GM23338 (cell line): ENCODE data around the gene KCTD2. TPM values are rescaled to one million over a fixed set of nuclear protein-coding genes. Genes with fewer than 3 reads are reported as not detected.

Source experiments
- ATAC-seq: fragments of 200-7000 bp; cut with Tn5 transposase; 3 replicates; pipeline ENCODE4 v1.9.1; 2020
- DNase-seq: peaks from one replicate; pipeline ENCODE4 v3.0.0-alpha.2; 2015; ENCODE audit warnings: low spot score
- H2AFZ ChIP-seq: fragments of 200-600 bp; sonication (generic); 2 replicates; pipeline ENCODE4 v1.8.0; 2016; ENCODE audit warnings: antibody characterized with exemption, mild to moderate bottlenecking, moderate library complexity
- H3F3A ChIP-seq: fragments of 200-600 bp; sonication (generic); replicated peaks from 2 replicates; pipeline ENCODE4 v1.8.0; 2017; ENCODE audit warnings: antibody characterized with exemption, mixed run types, low read depth
- H3K27ac ChIP-seq: fragments of 200-600 bp; sonication (generic); 2 replicates; pipeline ENCODE4 v1.6.1; 2016; ENCODE audit warnings: low read depth
- H3K27me3 ChIP-seq: fragments of 200-600 bp; sonication (generic); 2 replicates; pipeline ENCODE4 v1.8.0; 2016; ENCODE audit warnings: mild to moderate bottlenecking, mixed run types, moderate library complexity; ENCODE audit not compliant: insufficient read depth
- H3K36me3 ChIP-seq: fragments of 200-600 bp; sonication (generic); 2 replicates; pipeline ENCODE4 v1.8.0; 2016; ENCODE audit warnings: mild to moderate bottlenecking; ENCODE audit not compliant: insufficient read depth
- H3K4me1 ChIP-seq: fragments of 200-600 bp; sonication (generic); 2 replicates; pipeline ENCODE4 v1.8.0; 2016; ENCODE audit warnings: mild to moderate bottlenecking, moderate library complexity; ENCODE audit not compliant: insufficient read depth
- H3K4me2 ChIP-seq: fragments of 200-600 bp; sonication (generic); 2 replicates; pipeline ENCODE4 v1.7.1; 2017; ENCODE audit warnings: mixed run types
- H3K4me3 ChIP-seq: fragments of 200-600 bp; sonication (generic); 2 replicates; pipeline ENCODE4 v1.6.1; 2016; ENCODE audit warnings: mixed run types
- H3K79me2 ChIP-seq: fragments of 200-600 bp; sonication (generic); replicated peaks from 2 replicates; pipeline ENCODE4 v1.8.0; 2017; ENCODE audit warnings: mild to moderate bottlenecking; ENCODE audit not compliant: insufficient read depth
- H3K9me2 ChIP-seq: fragments of 200-600 bp; sonication (generic); 2 replicates; pipeline ENCODE4 v1.8.0; 2017; ENCODE audit not compliant: insufficient read depth
- H4K20me1 ChIP-seq: fragments of 200-600 bp; sonication (generic); replicated peaks from 2 replicates; pipeline ENCODE4 v1.8.0; 2017; ENCODE audit warnings: mild to moderate bottlenecking; ENCODE audit not compliant: insufficient read depth
- H3K27ac Mint-ChIP-seq: 2 replicates; pipeline ENCODE4 v1.8.0; 2020; ENCODE audit warnings: inconsistent platforms, mild to moderate bottlenecking, moderate library complexity, mixed read lengths
- H3K27me3 Mint-ChIP-seq: 3 replicates; pipeline ENCODE4 v1.8.0; 2022; ENCODE audit warnings: low read depth, mild to moderate bottlenecking, moderate library complexity, mixed read lengths, inconsistent platforms; ENCODE audit not compliant: insufficient read depth, poor library complexity
- H3K36me3 Mint-ChIP-seq: 3 replicates; pipeline ENCODE4 v1.8.0; 2021; ENCODE audit warnings: low read depth, mild to moderate bottlenecking, inconsistent platforms, moderate library complexity, mixed read lengths
- H3K4me1 Mint-ChIP-seq: 3 replicates; pipeline ENCODE4 v1.8.0; 2020; ENCODE audit warnings: mild to moderate bottlenecking, inconsistent platforms, mixed read lengths
- H3K4me3 Mint-ChIP-seq: 3 replicates; pipeline ENCODE4 v1.8.0; 2021; ENCODE audit warnings: moderate library complexity, mild to moderate bottlenecking, inconsistent platforms, mixed read lengths
- H3K9me3 Mint-ChIP-seq: 3 replicates; pipeline ENCODE4 v1.8.0; 2020; ENCODE audit warnings: moderate library complexity, mild to moderate bottlenecking, inconsistent platforms, mixed read lengths
- CREB1 ChIP-seq: fragments of 250-450 bp; sonication (Bioruptor Pico); IDR thresholded peaks from 2 replicates; pipeline ENCODE4 v1.5.0; 2020; ENCODE audit warnings: low read depth, mild to moderate bottlenecking, moderate library complexity
- EZH2 ChIP-seq: fragments of 200-600 bp; sonication (generic); IDR thresholded peaks from one replicate; pipeline ENCODE4 v1.8.0; 2017; ENCODE audit warnings: antibody characterized with exemption, mild to moderate bottlenecking, low read depth; ENCODE audit not compliant: unreplicated experiment
- JUNB ChIP-seq: IDR thresholded peaks from one replicate; pipeline ENCODE4 v1.6.1; 2016; ENCODE audit warnings: antibody characterized with exemption; ENCODE audit not compliant: unreplicated experiment
- NANOG ChIP-seq: IDR thresholded peaks from 2 replicates; pipeline ENCODE4 v1.6.1; 2016; ENCODE audit warnings: antibody characterized with exemption, borderline replicate concordance
- REST ChIP-seq: IDR thresholded peaks from one replicate; pipeline ENCODE4 v1.6.1; 2018; ENCODE audit warnings: antibody characterized with exemption; ENCODE audit not compliant: unreplicated experiment
- polyA plus RNA-seq: library from polyadenylated mRNA; unstranded; fragments of >200 nt; fragmentation: Nextera tagmentation; extraction: Ambion mirVana; gene quantifications from 2 replicates; pipeline ENCODE4 v1.2.1, GENCODE V29; 2016
- total RNA-seq: library from RNA; depleted of rRNA; stranded (reverse); fragments of >200 nt; shearing (Covaris generic); gene quantifications from 2 replicates; pipeline ENCODE4 v1.2.3, GENCODE V29; 2014
- TF ChIP-seq, protein P1 (sequence below), 2 experiments: fragments of 200-600 bp in 1 of 2; sonication (generic) in 1 of 2; conservative IDR thresholded peaks; 2 replicates each; pipeline versions ENCODE4 v1.5.1 to v1.6.1; 2016 to 2017; ENCODE audit warnings: antibody characterized with exemption in 2 of 2, low read depth in 2 of 2, mild to moderate bottlenecking in 2 of 2, moderate library complexity in 1 of 2
- TF ChIP-seq, protein P2 (sequence below): IDR thresholded peaks from 2 replicates; pipeline ENCODE4 v1.6.1; 2016; ENCODE audit warnings: antibody characterized with exemption
- TF ChIP-seq, protein P3 (sequence below): fragments of 250-450 bp; sonication (Bioruptor Pico); IDR thresholded peaks from 2 replicates; pipeline ENCODE4 v1.5.0; 2020; ENCODE audit warnings: mild to moderate bottlenecking, moderate library complexity

KCTD2 gene
- total and polyA plus RNA-seq, 2 experiments from 2014 or later = 7.4 to 30.0 TPM

DNA sequence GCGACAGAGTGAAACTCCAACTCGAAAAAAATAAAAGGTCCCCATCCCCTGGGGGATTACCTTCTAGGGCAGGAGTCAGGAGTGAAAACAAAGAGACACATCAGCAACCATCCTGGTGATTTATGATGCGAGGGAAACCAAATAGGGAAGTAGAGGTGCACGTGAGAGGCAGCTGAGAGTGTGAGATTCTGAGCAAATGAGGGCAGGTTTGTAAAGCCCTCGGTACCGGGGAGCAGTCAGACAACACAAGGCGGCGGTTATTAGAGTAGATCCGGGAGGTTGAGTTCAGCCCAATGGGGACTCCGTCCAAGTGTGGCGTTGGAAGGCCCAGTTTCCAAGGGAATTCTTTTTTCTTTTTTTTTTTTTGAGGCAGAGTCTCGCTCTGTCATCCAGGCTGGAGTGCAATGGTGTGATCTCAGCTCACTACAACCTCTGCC lies 55.4 kb downstream of the KCTD2 start:
- no peaks in the 10 kb centered on the region for H3K36me3 ChIP-seq
- no peaks in the 10 kb centered on the region for H3K27me3 ChIP-seq
- H3K27ac ChIP-seq = no peak overlapping the region; the same call in 1 of the 2 replicates
- Mint-ChIP-seq H3K4me3 (no peak overlapping the region), H3K27ac (peak overlapping the region; percentile 39), H3K4me1 (peaks cover 14% of the 10 kb centered on the region), H3K36me3 (peaks cover 24% of the 10 kb centered on the region), H3K27me3 (peaks cover 15% of the 10 kb centered on the region), H3K9me3 (no peaks in the 10 kb centered on the region)
- no peaks in the 10 kb centered on the region for H4K20me1 ChIP-seq
- no peaks in the 10 kb centered on the region for H3K9me2 ChIP-seq
- no peak overlapping the region for H2AFZ ChIP-seq
- peaks cover 9% of the 10 kb centered on the region; the same call in 1 of the 2 replicates for H3F3A ChIP-seq
- peaks cover 5% of the 10 kb centered on the region for H3K4me1 ChIP-seq
- no peak overlapping the region for H3K4me3 ChIP-seq
- H3K4me2 ChIP-seq = no peak overlapping the region
- ATAC-seq = peak; percentile 8; the same call in 1 of the 3 replicates
- peak; percentile 37 for DNase-seq
- TF ChIP-seq EZH2 = no peak
- TF ChIP-seq JUNB = no peak
- no peak for TF ChIP-seq REST
- TF ChIP-seq CREB1 (CRISPR knock-in tag) = no peak
- TF ChIP-seq, protein P1, sequence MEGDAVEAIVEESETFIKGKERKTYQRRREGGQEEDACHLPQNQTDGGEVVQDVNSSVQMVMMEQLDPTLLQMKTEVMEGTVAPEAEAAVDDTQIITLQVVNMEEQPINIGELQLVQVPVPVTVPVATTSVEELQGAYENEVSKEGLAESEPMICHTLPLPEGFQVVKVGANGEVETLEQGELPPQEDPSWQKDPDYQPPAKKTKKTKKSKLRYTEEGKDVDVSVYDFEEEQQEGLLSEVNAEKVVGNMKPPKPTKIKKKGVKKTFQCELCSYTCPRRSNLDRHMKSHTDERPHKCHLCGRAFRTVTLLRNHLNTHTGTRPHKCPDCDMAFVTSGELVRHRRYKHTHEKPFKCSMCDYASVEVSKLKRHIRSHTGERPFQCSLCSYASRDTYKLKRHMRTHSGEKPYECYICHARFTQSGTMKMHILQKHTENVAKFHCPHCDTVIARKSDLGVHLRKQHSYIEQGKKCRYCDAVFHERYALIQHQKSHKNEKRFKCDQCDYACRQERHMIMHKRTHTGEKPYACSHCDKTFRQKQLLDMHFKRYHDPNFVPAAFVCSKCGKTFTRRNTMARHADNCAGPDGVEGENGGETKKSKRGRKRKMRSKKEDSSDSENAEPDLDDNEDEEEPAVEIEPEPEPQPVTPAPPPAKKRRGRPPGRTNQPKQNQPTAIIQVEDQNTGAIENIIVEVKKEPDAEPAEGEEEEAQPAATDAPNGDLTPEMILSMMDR (conservative IDR thresholded peaks at IDR 0.05; ENCODE audit: low read depth in 2 of 2) = no peak
- TF ChIP-seq, protein P2, sequence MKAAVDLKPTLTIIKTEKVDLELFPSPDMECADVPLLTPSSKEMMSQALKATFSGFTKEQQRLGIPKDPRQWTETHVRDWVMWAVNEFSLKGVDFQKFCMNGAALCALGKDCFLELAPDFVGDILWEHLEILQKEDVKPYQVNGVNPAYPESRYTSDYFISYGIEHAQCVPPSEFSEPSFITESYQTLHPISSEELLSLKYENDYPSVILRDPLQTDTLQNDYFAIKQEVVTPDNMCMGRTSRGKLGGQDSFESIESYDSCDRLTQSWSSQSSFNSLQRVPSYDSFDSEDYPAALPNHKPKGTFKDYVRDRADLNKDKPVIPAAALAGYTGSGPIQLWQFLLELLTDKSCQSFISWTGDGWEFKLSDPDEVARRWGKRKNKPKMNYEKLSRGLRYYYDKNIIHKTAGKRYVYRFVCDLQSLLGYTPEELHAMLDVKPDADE = no peak
- no peak for TF ChIP-seq NANOG
- TF ChIP-seq, protein P3, sequence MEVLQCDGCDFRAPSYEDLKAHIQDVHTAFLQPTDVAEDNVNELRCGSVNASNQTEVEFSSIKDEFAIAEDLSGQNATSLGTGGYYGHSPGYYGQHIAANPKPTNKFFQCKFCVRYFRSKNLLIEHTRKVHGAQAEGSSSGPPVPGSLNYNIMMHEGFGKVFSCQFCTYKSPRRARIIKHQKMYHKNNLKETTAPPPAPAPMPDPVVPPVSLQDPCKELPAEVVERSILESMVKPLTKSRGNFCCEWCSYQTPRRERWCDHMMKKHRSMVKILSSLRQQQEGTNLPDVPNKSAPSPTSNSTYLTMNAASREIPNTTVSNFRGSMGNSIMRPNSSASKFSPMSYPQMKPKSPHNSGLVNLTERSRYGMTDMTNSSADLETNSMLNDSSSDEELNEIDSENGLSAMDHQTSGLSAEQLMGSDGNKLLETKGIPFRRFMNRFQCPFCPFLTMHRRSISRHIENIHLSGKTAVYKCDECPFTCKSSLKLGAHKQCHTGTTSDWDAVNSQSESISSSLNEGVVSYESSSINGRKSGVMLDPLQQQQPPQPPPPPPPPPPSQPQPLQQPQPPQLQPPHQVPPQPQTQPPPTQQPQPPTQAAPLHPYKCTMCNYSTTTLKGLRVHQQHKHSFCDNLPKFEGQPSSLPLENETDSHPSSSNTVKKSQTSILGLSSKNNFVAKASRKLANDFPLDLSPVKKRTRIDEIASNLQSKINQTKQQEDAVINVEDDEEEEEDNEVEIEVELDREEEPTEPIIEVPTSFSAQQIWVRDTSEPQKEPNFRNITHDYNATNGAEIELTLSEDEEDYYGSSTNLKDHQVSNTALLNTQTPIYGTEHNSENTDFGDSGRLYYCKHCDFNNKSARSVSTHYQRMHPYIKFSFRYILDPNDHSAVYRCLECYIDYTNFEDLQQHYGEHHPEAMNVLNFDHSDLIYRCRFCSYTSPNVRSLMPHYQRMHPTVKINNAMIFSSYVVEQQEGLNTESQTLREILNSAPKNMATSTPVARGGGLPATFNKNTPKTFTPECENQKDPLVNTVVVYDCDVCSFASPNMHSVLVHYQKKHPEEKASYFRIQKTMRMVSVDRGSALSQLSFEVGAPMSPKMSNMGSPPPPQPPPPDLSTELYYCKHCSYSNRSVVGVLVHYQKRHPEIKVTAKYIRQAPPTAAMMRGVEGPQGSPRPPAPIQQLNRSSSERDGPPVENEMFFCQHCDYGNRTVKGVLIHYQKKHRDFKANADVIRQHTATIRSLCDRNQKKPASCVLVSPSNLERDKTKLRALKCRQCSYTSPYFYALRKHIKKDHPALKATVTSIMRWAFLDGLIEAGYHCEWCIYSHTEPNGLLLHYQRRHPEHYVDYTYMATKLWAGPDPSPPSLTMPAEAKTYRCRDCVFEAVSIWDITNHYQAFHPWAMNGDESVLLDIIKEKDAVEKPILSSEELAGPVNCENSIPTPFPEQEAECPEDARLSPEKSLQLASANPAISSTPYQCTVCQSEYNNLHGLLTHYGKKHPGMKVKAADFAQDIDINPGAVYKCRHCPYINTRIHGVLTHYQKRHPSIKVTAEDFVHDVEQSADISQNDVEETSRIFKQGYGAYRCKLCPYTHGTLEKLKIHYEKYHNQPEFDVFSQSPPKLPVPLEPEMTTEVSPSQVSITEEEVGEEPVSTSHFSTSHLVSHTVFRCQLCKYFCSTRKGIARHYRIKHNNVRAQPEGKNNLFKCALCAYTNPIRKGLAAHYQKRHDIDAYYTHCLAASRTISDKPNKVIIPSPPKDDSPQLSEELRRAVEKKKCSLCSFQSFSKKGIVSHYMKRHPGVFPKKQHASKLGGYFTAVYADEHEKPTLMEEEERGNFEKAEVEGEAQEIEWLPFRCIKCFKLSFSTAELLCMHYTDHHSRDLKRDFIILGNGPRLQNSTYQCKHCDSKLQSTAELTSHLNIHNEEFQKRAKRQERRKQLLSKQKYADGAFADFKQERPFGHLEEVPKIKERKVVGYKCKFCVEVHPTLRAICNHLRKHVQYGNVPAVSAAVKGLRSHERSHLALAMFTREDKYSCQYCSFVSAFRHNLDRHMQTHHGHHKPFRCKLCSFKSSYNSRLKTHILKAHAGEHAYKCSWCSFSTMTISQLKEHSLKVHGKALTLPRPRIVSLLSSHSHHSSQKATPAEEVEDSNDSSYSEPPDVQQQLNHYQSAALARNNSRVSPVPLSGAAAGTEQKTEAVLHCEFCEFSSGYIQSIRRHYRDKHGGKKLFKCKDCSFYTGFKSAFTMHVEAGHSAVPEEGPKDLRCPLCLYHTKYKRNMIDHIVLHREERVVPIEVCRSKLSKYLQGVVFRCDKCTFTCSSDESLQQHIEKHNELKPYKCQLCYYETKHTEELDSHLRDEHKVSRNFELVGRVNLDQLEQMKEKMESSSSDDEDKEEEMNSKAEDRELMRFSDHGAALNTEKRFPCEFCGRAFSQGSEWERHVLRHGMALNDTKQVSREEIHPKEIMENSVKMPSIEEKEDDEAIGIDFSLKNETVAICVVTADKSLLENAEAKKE (CRISPR knock-in tag) = no peak
- no peaks in the 10 kb centered on the region for H3K79me2 ChIP-seq
